KG1 (cell line): ENCODE measurements around the gene PRKAR1B.

Experiments used
- DNase-seq: peaks from one replicate; lab custom pipeline; 2025; lab: John Stamatoyannopoulos, UW

The PRKAR1B gene

DNA sequence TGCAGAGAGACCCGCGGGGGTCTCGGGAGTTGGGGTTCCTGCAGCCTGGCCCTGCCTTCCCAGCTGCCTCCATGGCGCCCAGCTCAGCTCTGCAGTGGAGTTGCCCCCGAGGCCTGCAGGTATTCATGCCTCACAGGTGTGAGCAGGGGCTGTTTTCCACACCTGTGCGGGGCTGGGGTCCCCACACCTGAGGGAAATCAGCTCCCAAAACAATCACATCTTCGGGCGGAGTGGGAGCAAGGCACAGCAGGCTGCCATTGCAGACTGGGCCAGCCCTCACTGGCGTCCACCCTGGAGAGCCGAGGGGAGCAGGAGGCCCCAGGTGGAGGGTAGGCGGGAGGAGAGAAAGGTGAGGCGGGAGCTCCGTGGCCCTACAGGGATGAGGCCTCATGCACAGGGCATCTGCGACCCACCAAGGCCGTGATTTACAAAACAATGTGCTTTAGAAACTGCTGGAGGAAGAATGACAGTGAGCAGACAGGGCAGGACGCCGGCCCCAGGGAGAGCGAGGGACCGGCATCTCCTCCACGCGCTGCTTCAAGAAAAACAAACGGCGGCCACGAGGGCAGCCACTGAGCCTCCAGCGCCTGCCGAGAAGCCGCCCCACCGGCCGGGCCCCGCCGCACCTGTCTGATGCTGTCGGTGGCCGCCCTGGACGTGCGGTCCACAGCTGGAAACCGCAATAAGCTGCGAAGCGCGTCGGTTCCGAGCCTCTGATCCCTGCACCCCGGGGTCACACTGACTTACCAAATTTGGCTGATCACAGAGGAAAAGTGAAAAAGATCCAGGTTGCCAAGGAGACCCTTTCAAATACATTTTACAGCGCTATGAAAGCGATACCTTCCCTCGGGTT lies 154.4 kb downstream of the PRKAR1B start:
- no peak for DNase-seq

DNA sequence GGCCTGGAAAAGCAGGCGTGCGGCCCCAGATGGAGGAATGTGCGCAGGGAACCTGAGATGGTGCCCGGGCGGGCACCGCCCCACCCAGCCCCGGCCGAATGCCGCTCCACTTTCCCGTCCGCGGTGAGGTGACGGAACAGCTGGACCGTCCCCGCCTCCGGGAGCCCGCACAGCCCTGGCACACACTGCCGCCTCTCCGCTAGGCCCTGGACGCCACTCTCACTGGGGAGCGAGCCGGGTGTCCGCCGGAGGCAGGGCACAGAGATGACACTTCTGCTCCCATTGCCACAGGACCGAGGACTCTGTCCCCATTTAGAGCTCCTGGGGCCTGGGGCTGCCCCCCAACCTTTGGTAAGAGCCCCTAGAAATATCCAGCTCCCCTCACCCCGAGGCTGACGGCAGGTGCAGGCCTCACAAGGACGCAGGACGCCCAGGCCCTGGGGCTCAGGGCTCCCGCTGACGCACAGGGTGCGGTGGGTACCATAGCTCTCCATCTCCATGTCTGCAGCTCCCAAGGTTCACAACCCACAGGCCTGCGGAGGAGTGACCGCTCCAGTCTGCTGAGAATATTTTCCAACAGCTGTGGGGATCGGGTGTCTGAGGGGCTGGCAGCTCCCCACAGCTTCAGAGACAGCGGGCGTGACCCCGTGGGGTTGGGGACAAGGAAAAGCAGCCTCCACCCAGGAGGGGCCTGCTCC lies 155.2 kb downstream of the PRKAR1B start:
- no peak for DNase-seq

DNA sequence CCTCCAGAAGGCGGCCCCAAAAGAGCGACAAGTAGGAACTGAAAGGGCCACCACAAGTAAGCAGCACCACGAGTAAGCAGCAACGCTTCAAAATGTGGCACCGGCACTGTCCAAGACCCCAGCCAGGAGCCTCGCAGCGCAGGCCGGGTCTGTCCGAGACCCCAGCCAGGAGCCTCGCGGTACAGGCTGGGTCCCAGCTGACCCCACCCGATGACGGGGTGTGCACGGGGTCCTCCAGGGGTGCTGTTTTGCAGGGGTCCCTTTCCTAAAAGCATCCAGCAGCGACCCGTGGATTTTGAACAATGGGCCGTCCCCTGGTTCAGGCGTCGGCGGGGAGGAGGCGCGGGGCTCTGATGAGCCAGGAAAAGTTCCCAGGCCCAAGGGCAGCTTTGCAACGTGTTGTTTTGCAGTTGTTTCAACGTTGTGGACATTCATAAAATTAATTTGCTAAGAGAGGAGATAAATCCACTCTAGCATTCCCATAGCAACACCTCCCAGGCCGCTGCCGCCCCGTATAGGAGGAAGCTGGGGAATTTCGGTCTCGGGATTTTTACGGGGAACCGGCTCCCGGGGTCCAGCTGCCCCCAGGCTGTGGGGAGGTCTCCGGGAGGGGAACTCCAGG lies 155.9 kb downstream of the PRKAR1B start:
- DNase-seq = no peak

DNA sequence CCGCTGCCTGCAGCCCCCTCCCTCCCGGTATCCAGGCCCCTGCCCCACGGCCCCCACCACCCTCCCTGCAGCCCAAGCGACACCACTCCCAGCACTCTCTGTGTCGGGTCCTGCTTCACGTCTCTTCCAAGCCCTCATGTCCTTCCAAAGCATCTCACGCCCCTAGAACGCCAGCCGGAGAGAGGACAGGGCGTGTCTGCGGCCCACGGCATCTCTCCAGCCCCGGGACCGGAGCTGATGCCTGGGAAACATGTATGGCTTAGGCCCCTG lies 156.3 kb downstream of the PRKAR1B start:
- no peak for DNase-seq

DNA sequence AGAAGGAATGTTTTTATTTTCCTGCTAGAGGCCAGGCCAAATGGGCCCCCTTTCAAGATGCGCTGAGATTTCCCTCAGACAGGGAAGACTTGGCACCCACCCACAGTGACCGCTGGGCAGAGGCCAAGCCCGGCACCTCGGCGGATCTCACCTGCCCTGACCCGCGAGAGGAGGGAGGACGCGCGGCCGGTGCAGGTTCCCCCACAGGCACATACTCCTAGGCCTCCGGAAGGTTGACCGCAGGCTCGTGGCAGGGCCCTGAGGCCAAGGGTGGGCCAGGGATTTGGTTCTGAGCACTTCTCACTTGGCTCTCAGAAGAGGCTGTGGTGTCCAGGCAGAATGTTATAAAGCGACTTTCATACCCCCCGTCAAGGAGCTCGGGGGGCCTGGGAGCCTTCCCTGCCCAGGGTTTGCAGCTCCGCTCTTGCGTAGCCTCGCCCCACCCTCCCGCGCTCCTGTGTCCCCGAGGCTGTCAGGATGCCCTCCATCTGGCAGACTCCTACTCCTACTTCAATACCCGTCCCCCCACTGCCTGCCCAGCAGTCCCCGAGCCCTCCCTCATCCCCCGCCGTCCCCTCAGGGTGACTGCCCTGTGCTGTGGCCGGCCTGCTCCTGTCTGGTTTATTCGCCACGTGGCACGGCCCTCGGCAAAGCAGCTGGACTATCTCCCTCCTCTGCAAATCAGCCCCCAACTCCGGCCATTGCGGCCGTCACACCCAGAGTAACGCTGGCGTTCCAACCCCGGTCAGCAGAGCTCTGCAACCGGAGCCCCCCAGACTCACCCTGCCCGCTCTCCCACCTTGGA lies 156.9 kb downstream of the PRKAR1B start:
- no peak for DNase-seq

DNA sequence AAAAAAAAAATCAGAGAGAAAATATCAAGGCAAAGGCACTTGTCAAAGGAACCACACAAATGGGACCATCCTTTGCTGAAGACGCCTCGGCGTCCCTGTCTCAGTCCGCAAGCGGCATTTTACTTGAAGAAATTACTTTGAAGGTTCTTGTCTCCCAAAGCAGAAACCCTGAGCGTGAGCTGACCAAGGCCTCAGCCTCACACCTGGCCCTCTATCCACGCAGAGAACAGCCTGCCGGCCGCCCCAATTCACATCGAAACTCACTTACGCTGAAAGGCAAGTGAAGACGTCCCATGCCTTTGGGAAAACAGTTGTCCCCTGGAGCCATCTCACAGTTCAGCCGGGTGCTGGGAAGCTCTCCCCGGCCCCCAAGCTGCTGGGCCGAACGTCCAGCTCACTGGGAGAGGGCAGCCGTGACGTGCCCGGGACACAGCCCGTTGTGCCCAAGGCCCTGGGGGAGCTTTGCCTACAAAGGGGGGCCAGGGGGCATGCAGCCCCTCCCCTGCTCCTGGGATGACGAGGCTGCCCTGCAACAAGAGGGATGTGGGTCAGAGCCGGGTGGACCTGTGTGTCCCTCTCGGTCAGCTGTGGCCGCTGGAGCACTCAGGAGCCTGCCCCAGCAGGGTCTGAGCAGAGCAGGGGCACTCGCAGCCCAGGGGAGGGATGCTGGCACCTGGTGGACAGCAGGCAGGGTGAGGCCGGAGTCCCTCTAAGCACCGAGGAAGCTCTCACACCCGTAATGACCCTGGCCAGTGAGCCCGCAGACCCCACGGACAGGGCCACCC lies 157.8 kb downstream of the PRKAR1B start:
- no peak for DNase-seq

DNA sequence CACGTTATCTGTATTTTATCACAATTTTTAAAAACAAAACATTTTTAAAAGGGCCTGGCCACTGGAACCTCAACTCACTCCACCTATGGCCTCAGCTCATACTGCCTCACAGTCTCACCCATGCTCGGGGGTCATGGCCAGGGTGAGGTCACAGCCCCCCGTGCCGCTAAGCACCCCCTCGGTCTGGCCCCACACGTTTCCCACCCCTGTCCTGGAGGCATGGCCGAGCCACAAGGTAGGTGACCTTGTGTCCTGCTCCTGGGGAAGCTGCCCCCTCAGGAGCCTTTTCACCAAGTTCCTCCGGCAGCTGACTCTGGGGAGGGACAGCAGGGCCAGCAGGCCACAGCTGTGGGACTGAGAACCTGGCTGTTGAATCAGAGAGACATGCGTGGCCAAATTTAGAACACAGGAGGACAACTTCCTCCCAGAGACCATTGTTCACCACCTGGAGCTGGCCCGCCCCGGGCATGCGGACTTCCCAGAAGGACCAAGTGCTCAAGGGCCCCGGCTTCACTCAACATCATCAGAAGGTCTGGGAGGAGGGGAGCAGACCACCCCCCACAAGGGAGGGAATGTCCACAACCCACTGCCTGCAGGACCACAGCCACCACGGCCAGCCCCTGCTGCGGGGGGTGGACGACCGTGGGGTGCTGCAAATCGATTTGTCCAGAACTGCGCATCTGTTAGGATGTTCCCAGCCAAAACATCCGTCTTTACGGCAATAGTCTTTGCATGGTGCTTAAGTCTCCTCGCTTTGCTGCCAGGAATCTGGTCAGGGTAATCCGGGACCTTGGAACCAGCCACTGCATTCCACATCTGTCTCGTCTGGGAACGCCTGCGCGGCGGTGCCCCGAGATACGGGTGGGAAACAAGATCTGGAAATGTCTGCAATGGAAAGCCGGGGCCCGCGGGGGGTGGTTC lies 158.8 kb downstream of the PRKAR1B start:
- no peak for DNase-seq

DNA sequence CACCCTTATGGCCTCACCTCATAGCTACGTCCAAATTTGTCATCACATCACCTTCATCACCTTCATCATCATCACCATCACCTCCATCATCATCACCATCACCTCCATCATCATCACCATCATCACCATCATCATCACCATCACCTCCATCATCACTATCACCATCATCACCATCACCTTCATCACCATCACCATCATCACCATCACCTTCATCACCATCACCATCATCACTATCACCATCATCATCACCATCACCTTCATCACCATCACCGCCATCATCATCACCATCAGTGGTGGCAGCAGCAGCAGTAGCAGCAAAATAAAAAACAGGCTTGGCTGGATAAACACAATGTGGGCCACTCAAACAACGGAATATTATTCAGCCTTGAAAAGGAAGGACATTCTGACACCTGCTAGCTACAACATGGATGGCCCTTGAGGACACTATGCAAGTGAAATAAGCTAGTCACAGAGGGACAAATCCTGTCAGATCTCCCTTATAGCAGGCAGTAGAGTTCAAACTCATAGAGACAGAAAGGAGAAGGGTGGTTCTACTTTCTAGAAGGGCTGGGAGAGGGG lies 159.7 kb downstream of the PRKAR1B start:
- no peak for DNase-seq

DNA sequence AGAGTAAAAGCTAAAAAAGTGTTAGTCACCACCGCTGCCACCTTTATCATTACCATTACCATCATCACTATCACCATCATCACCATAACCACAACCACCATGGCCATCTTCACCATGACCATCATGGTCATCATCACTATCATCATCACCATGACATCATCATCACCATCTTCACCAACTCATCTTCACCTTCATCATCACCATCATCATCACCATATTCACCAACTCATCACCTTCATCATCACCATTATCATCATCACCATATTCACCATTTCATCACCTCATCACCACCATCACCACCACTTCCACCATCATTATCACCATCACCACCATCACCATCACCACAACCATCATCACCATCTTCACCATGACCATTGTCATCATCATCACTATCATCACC lies 161.0 kb downstream of the PRKAR1B start:
- no peak for DNase-seq

DNA sequence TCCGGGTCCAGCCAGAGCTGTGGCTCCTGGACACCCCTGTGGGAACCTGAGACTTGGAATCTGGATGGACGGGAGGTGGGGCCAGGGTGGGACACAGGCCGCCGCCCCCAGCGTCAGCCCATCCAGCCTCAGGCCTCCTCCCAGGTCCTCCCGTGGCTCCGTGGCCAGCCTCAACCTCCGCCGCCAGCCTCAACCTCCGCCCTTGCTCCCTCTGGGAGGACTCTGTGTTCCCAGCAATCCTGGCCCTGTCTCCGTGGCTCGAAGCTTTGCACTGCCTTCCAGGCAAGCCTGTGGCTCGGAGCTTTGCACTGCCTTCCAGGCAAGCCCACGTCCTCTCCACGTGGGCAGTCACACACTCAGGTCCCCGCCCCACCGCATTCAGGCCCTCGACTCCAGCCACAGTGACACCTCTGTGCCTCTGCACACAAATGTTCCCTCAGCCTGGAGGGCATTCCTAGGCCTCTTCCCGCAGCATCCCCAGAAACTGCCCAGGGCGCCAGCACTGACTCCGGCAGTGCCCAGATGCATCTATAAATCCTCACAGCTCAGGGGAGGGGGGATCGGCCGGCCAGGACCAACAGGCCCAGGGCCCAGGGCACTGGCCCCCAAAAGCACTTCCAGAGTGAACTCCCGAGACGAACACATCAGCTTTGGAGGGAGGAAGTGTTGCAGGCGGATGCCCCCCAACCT lies 162.8 kb downstream of the PRKAR1B start:
- DNase-seq = no peak

DNA sequence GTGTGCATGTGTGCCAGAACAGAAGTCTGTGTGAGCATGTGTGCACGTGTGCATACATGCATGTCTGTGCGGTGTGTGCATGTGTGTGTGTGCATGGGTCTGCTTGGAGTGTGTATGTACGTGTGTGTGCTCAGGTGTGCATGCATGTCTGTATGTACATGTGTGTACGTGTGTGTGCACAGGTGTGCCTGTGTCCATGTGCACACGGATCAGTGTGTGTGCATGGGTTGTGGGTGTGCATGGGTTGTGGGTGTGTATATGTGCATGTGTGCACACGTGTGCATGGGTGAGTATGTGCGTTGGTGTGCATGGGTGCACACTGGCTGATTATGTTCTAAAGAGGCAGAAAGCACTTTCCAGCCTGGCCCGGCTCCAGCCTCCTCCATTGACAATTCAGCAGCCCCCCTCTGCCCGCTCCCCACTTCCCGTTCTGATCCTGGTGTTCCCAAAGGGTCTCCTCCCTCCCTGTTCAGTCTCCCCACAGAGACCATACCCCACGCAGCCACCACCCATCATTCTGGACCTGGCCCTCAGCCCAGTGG lies 163.4 kb downstream of the PRKAR1B start:
- no peak for DNase-seq

DNA sequence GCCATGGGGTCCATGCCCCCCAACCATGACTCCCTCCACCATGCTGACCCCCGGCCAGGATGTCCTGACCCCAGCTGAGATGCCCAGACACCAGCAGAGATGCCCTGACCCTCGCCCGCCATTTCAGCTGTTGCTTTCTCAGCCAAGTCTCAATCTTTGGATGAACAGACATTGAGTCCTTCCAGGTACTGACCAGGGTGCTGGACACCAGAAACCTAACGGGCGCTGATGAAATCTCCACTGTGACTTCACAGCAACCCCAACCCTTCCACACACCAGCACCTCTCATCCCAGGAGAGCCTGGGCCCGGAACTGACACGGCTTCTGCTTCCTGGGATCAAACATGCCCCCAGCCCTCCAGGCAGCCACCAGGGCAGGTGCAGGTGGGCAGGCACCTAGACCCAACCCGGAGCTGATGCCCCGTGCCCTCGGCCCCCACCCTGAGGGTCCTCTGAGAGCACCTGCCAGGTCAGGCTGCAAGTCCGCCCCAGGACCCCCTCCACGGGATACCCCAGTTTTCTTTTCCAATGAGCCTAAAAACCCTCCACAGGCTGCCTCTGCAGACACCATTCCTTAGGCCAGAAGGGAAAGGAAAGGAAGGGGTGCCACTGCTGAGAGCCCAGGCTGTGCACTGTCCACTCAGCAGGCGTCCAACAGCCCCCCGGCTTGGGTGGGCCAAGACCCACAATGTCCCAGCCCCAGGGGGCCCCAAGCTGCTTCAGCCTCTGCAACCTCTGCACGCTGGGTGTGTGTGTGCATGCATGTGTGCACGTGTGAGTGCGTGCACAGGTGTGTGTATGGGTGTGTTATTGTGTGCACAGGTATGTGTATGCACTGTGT lies 164.1 kb downstream of the PRKAR1B start:
- no peak for DNase-seq

DNA sequence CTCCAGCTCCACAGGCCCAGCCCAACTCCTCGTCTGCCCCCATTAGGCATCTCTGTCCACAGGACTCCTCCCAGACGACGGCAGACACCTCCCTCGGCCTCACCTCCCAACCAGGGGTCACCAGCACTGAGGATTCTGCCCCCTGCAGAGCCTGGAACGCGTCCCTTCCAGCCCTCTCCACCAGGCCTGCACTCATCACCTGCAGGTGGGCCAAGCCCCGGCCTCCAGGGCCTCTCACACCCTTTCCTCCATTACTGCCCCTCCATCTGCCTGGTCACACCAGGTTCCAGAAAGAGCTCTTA lies 164.8 kb downstream of the PRKAR1B start:
- no peak for DNase-seq

DNA sequence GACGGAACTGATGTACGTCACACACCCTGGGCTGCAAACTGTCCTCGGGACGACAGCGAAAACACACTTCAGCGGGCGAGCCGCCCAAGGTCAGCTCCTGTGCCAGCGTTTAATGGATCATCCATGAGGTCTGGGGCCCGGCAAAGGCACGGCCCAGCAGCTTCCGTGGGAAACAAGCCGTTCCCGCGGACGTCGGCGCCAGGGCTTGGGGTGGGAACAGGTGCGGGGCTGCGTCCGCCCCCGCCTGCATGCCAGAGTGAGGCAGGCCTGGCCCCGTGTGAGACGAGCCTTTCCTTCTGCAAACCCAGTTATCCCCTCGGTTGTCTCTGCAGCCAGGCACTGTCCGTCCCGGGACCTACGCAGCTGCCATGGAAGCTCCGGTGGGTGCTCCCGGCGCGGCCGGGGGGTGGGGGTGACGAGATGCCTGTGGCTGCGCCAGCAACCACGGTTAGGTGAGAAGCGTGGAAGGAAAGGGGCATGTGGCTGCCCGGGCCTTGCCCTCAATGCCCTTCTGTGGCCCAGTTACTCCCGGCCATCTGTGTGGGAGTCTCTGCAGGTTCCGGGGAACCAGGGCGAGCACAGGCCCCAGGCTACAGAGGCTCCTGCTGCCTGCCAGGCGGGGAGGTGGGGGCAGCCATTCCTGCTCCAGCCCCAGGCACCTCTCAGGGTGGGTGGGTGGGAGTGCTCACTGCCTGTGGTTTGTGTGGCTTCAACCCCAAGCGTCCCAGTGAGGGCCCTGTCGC lies 165.3 kb downstream of the PRKAR1B start:
- DNase-seq = no peak

DNA sequence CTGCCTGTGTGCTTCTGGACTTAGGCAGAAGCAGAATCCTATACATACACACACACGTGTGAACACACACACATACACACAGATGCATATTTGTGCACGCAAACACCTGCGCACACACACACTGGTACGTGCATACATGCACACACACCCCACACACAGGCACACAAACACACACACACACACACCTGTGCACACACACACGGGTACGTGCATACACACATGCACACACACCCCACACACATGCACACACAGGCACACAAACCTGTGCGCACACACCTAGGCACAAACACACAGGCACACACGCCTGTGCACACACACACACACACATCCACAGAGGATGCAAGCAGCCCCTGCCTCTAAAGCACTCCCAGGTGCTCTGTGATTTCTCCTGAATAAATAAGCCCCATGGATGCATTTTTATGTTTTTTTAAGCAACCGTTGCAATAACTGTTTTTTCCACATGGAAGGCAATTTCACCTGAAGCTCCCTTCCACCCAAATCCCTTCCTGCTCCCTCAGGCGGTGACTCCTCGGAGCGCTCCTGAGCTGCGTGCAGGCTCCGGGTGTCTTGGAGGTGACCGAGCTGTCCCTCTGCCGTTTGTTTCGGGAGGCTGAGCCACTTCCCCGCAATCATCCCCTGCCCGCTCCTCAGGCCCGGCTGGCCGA lies 166.0 kb downstream of the PRKAR1B start:
- DNase-seq = no peak

DNA sequence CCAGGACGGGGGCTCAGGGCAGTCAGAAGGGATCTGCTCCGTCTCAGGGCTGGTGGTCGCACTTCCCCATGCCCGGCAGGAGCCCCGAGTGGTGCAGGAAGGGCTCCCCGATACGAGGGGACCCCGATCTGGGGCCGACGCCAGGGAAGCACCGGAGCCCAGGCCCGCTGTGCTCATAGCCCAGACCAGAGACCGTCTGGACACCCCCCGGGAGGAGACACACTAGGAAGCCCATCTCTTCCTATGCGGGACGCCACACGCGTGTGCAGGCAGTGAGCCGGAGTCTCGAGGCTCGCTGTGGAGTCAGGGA lies 167.7 kb downstream of the PRKAR1B start:
- no peak for DNase-seq

DNA sequence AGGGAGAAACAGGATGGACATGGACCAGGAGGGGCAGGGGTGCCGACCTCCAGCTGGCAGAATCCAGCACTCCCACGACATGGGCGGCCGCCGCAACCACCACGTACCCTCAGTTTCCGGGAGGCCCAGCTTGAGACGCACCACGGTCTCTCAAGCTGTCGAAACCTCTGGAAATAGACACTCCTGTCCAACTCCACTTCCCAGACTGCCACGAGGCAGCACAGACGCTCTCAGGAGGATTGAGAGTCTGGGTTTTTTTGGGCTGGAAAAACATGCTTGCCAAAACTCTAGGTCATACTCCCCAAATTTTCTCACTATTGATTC lies 169.6 kb downstream of the PRKAR1B start:
- DNase-seq = no peak
